Measurements from ENCODE around the gene CENPT. TPM values are rescaled to one million over a fixed set of nuclear protein-coding genes. Genes with fewer than 3 reads are reported as not detected.

Gene CENPT
- total and polyA plus RNA-seq, 2 of the 8 experiments (the other 6 are each of a cell fraction or from before 2014, with no cell fraction given) = 42.4 to 53.4 TPM

- TF ChIP-seq CTCF (IDR thresholded peaks at IDR 0.05; ENCODE audit: control extremely low read depth in 1 of 3, insufficient read depth in 1 of 3, low read depth in 1 of 3, low read length in 3 of 3) (peak; percentile 34 to 49 (median 43)), SAP30 (IDR thresholded peaks at IDR 0.05; ENCODE audit: insufficient read depth, insufficient replicate concordance, low read length) (no peak), CTBP2 (IDR thresholded peaks at IDR 0.05; ENCODE audit: borderline replicate concordance, insufficient read depth, insufficient read length, low read length) (no peak), RNF2 (IDR thresholded peaks at IDR 0.05; ENCODE audit: borderline replicate concordance, low read depth, low read length, missing control alignments, poor library complexity, severe bottlenecking) (no peak), BRCA1 (IDR thresholded peaks at IDR 0.05; ENCODE audit: low read depth, low read length) (no peak), SIX5 (IDR thresholded peaks at IDR 0.05; ENCODE audit: low read depth, low read length) (no peak), ASH2L (IDR thresholded peaks at IDR 0.05; ENCODE audit: low read length) (no peak), MAX (IDR thresholded peaks at IDR 0.05) (no peak; the same call in 1 of the 2 replicates), HDAC2 (IDR thresholded peaks at IDR 0.05; ENCODE audit: borderline replicate concordance in 1 of 2, low read depth in 2 of 2, low read length in 2 of 2) (no peak; a peak in 1 of 4 replicates), EZH2 (IDR thresholded peaks at IDR 0.05; ENCODE audit: low read depth, low read length, severe bottlenecking) (no peak), POU5F1 (IDR thresholded peaks at IDR 0.05; ENCODE audit: low read depth, low read length) (no peak), KDM1A (IDR thresholded peaks at IDR 0.05; ENCODE audit: borderline replicate concordance, low read length) (no peak), CEBPB (IDR thresholded peaks at IDR 0.05; ENCODE audit: low read depth, low read length) (no peak), FOSL1 (IDR thresholded peaks at IDR 0.05; ENCODE audit: insufficient read depth, low read depth, low read length) (no peak), PHF8 (conservative IDR thresholded peaks at IDR 0.05; ENCODE audit: low read depth, low read length) (no peak), JUND (IDR thresholded peaks at IDR 0.05; ENCODE audit: low read length) (no peak), TAF7 (optimal IDR thresholded peaks at IDR 0.05; ENCODE audit: borderline replicate concordance, low read depth, low read length) (no peak), RXRA (IDR thresholded peaks at IDR 0.05; ENCODE audit: insufficient read depth, low read depth, low read length) (no peak), CBX5 (IDR thresholded peaks at IDR 0.05; ENCODE audit: low read depth, low read length) (no peak), TCF12 (IDR thresholded peaks at IDR 0.05; ENCODE audit: low read depth, low read length) (no peak)
Observed at GRCh38 chr16:67842509-67843342, 4.8 kb downstream of the CENPT start (continued).
